MM.1S (cell line): ENCODE data around the gene NEGR1.
A peak's percentile ranks its signal among the peaks of the same experiment; 100 is the strongest.

Source experiments
- EZH2 ChIP-seq: fragments of 300-600 bp; sonication (generic); optimal IDR thresholded peaks from 2 replicates; pipeline ENCODE3; 2017; ENCODE audit warnings: low read depth, mild to moderate bottlenecking, antibody characterized with exemption, low read length, mixed read lengths
- TF ChIP-seq, protein P1 (sequence below): fragments of 300-600 bp; sonication (generic); IDR thresholded peaks from 2 replicates; pipeline ENCODE4 v1.5.1; 2016; ENCODE audit warnings: antibody characterized with exemption, low read length, mixed read lengths

DNA sequence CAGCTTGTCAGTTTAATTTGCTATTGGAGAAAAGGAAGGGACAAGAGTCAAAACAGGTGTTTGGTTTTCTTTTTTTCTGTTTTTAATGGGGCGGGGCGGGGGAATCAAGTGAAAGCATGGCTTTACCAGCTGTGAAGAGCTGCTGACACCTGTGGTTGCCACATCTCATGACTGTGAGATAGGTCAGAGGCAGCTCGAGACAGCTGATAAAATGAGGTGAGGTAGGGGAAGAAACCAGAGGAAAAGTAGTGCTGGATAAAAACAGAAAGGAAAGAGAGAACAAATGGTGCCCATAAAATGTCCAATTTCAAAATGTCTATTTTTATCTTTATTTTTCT is 272.3 kb downstream of the NEGR1 start:
- TF ChIP-seq, protein P1, sequence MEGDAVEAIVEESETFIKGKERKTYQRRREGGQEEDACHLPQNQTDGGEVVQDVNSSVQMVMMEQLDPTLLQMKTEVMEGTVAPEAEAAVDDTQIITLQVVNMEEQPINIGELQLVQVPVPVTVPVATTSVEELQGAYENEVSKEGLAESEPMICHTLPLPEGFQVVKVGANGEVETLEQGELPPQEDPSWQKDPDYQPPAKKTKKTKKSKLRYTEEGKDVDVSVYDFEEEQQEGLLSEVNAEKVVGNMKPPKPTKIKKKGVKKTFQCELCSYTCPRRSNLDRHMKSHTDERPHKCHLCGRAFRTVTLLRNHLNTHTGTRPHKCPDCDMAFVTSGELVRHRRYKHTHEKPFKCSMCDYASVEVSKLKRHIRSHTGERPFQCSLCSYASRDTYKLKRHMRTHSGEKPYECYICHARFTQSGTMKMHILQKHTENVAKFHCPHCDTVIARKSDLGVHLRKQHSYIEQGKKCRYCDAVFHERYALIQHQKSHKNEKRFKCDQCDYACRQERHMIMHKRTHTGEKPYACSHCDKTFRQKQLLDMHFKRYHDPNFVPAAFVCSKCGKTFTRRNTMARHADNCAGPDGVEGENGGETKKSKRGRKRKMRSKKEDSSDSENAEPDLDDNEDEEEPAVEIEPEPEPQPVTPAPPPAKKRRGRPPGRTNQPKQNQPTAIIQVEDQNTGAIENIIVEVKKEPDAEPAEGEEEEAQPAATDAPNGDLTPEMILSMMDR, result peak; percentile 27
- no peak for TF ChIP-seq EZH2
